Mesothelial cell of epicardium (in vitro differentiated cells): ENCODE data around the gene SELENOP. TPM values are rescaled to one million over a fixed set of nuclear protein-coding genes. Genes with fewer than 3 reads are reported as not detected.
A peak's percentile ranks its signal among the peaks of the same experiment; 100 is the strongest.

Source experiments
- DNase-seq, 2 experiments: peaks; one replicate each; pipeline ENCODE4 v3.0.0; 2021; ENCODE audit warnings: low spot score in 2 of 2; ENCODE audit not compliant: unreplicated experiment in 2 of 2
- H3K27ac Mint-ChIP-seq: 2 replicates; pipeline ENCODE4 v1.8.0; 2021; ENCODE audit warnings: mixed read lengths
- H3K27me3 Mint-ChIP-seq: 2 replicates; pipeline ENCODE4 v1.8.0; 2021; ENCODE audit warnings: low read depth, mixed read lengths
- H3K36me3 Mint-ChIP-seq: 2 replicates; pipeline ENCODE4 v1.8.0; 2021; ENCODE audit warnings: mixed read lengths
- H3K4me1 Mint-ChIP-seq: 2 replicates; pipeline ENCODE4 v1.8.0; 2021; ENCODE audit warnings: mixed read lengths
- H3K4me3 Mint-ChIP-seq: 2 replicates; pipeline ENCODE4 v1.8.0; 2021; ENCODE audit warnings: mild to moderate bottlenecking, moderate library complexity, mixed read lengths
- H3K9me3 Mint-ChIP-seq: 2 replicates; pipeline ENCODE4 v1.8.0; 2021; ENCODE audit warnings: mixed read lengths
- CTCF ChIP-seq: fragments of 200-600 bp; sonication (generic); IDR thresholded peaks from one replicate; pipeline ENCODE4 v1.5.0; 2021; ENCODE audit warnings: antibody characterized with exemption; ENCODE audit not compliant: unreplicated experiment
- total RNA-seq: library from RNA; stranded (reverse); gene quantifications from 3 replicates; pipeline ENCODE4 v1.2.1, GENCODE V29; 2021

SELENOP gene
- total RNA-seq, 1 donor from 2014 or later: 86.9 TPM

DNA sequence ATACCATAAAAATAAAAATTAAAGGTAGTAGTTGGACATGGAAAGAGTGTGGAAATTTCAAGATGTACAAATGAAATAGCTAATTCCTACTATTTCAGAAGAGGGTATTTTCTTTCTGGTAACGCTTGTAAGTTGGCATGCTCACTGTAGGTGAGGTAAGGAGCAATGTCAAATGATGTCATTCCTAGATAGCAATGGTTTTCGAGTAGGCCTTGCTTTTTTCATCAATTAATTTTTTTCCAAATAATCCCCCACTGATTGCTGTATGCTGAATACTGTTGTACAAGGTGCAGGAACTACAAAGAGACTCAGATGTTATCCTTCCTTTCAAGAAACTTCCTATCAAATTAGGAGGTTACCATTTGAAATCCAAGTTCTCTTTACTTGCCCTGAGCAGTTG is 928 bp upstream of the SELENOP start:
- Mint-ChIP-seq H3K27me3 (no peaks in the 10 kb centered on the region), H3K4me1 (peaks cover 43% of the 10 kb centered on the region), H3K9me3 (no peaks in the 10 kb centered on the region), H3K4me3 (no peak overlapping the region), H3K36me3 (peaks cover 2% of the 10 kb centered on the region), H3K27ac (peak overlapping the region; percentile 94)
- TF ChIP-seq CTCF: no peak
- no peak for DNase-seq

DNA sequence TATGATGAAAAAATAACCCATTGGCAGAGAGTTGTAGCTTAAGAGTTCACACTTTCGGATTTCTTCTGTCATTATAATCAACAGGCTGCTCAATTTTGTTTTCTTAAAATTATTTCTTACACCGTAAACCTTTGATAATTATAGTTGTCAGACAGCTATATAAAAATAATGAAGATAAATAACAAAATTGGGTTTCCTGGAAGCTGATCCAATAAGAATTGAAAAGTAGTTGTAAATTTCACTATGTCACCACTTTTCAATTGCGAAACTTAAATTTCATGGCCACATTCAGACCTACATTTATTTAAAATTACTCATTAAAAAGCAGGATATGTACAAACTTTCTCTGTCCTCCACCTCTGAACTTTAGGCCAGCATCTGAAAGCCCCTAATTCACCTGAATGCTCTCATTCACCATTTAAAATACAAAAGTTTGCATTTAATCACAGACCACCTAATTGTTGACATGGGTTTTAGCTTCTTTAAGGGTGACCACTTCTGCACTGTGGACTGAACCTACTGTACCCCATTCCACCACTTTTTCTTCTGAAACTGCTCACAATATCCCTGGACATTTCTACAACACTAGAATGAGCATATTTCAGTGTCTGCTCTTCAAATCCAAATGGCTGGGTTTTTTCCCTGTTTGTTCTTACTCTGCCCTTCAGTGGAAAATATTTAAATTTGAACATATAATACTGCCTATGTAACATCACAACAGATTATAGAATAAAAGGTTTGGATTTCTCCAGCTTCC is 680 bp downstream of the SELENOP start:
- Mint-ChIP-seq H3K27me3 (no peaks in the 10 kb centered on the region), H3K36me3 (peaks cover 8% of the 10 kb centered on the region), H3K4me3 (peak overlapping the region; percentile 82), H3K4me1 (peaks cover 43% of the 10 kb centered on the region), H3K9me3 (no peaks in the 10 kb centered on the region), H3K27ac (peak overlapping the region; percentile 94)
- TF ChIP-seq CTCF: no peak
- no peak for DNase-seq

DNA sequence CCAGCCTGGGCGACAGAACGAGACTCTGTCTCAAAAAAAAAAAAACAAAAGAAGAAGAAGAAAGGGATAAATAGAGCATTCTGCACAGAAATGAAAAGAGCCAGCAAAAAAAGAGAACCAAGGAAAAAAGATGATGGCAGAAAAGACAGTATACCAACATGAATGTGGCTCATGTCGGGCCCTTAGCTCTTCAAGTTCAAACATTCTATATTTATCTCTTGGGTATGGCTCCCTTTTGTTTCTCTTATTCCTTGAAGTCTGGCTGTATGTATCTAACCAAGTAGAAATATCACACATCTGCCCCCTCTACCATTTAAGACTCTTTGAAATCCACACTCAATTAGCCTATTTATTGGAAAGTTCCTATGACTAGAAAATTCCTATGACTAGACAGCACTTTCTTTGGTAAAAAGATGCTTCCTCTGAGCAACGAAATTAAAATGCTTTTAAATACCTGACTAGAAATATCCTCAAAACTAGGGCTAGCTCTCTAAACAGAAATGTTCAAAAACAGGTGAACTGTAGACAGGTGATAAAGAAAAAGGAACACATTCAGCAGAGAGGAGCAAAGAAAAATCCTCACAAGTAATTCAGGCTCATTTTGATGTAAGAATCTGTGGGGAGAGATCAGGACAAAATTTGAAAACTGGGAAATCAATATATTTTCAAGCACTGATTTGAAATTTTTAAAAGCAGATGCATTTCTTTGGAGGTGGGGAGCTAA is 2.6 kb downstream of the SELENOP start:
- H3K4me3 Mint-ChIP-seq: peak overlapping the region; percentile 46
- H3K27ac Mint-ChIP-seq: peak overlapping the region; percentile 13

GRCh38 chr5:42807722-42808447 is 3.8 kb downstream of the SELENOP start:
- TF ChIP-seq CTCF: no peak
- DNase-seq: no peak
- Mint-ChIP-seq H3K4me3 (no peak overlapping the region), H3K4me1 (peaks cover 36% of the 10 kb centered on the region), H3K36me3 (peaks cover 18% of the 10 kb centered on the region), H3K27ac (no peak overlapping the region), H3K9me3 (no peaks in the 10 kb centered on the region), H3K27me3 (no peaks in the 10 kb centered on the region)

More for the DNA sequence above, 2.6 kb downstream of the SELENOP start:
- peaks cover 43% of the 10 kb centered on the region for H3K4me1 Mint-ChIP-seq
- no peaks in the 10 kb centered on the region for H3K27me3 Mint-ChIP-seq
- no peak for DNase-seq
- no peaks in the 10 kb centered on the region for H3K9me3 Mint-ChIP-seq
- TF ChIP-seq CTCF: no peak
- peaks cover 15% of the 10 kb centered on the region for H3K36me3 Mint-ChIP-seq

GRCh38 chr5:42806701-42807262 is 4.9 kb downstream of the SELENOP start:
- H3K4me3 Mint-ChIP-seq: no peak overlapping the region
- TF ChIP-seq CTCF: no peak
- H3K27me3 Mint-ChIP-seq: no peaks in the 10 kb centered on the region
- H3K27ac Mint-ChIP-seq: no peak overlapping the region
- H3K9me3 Mint-ChIP-seq: no peaks in the 10 kb centered on the region
- DNase-seq: no peak
- peaks cover 26% of the 10 kb centered on the region for H3K4me1 Mint-ChIP-seq
- H3K36me3 Mint-ChIP-seq: peaks cover 20% of the 10 kb centered on the region
